Smooth muscle cell (in vitro differentiated cells): ENCODE results near the gene RNF220. TPM values are rescaled to one million over a fixed set of nuclear protein-coding genes. Genes with fewer than 3 reads are reported as not detected.

ENCODE experiments used
- DNase-seq: peaks from one replicate; lab custom pipeline; 2025; ENCODE audit not compliant: unreplicated experiment; lab: John Stamatoyannopoulos, UW
- H2AFZ ChIP-seq: fragments of 200-600 bp; sonication (generic); 2 replicates; pipeline ENCODE4 v1.6.0; 2016; ENCODE audit warnings: antibody characterized with exemption, low read depth, mild to moderate bottlenecking
- H3F3A ChIP-seq: fragments of 200-600 bp; sonication (generic); 2 replicates; pipeline ENCODE4 v1.6.0; 2017; ENCODE audit warnings: antibody characterized with exemption, low read depth
- H3K27ac ChIP-seq: fragments of 200-600 bp; sonication (generic); 2 replicates; pipeline ENCODE4 v1.5.1; 2016; ENCODE audit warnings: low read depth, mild to moderate bottlenecking
- H3K27me3 ChIP-seq: fragments of 200-600 bp; sonication (generic); 2 replicates; pipeline ENCODE4 v1.6.1; 2016; ENCODE audit warnings: low read depth, mild to moderate bottlenecking
- H3K36me3 ChIP-seq: fragments of 200-600 bp; sonication (generic); 2 replicates; pipeline ENCODE4 v1.5.1; 2016; ENCODE audit warnings: low read depth
- H3K4me1 ChIP-seq: fragments of 200-600 bp; sonication (generic); 2 replicates; pipeline ENCODE4 v1.5.1; 2016; ENCODE audit warnings: low read depth
- H3K4me2 ChIP-seq: fragments of 200-600 bp; sonication (generic); 2 replicates; pipeline ENCODE4 v1.6.0; 2016; ENCODE audit warnings: mild to moderate bottlenecking
- H3K4me3 ChIP-seq: fragments of 200-600 bp; sonication (generic); 2 replicates; pipeline ENCODE4 v1.5.1; 2016; ENCODE audit warnings: mild to moderate bottlenecking
- H3K79me2 ChIP-seq: fragments of 200-600 bp; sonication (generic); 2 replicates; pipeline ENCODE4 v1.6.0; 2016; ENCODE audit warnings: low read depth, mild to moderate bottlenecking
- H3K9ac ChIP-seq: fragments of 200-600 bp; sonication (generic); 2 replicates; pipeline ENCODE4 v1.6.0; 2016; ENCODE audit warnings: low read depth
- H3K9me3 ChIP-seq: fragments of 200-600 bp; sonication (generic); replicated peaks from 2 replicates; pipeline ENCODE4 v1.5.1; 2016; ENCODE audit warnings: low read depth
- H4K20me1 ChIP-seq: fragments of 200-600 bp; sonication (generic); 2 replicates; pipeline ENCODE4 v1.6.0; 2016; ENCODE audit warnings: low read depth
- WGBS: methylation state at CpG from one replicate; pipeline ENCODE4 v1.1.7; 2016; ENCODE audit warnings: low lambda C conversion rate; 5-methylcytosine and 5-hydroxymethylcytosine counted together
- polyA plus RNA-seq: library from polyadenylated mRNA; unstranded; fragments of >200 nt; fragmentation: Nextera tagmentation; extraction: Ambion mirVana; gene quantifications from 2 replicates; pipeline ENCODE4 v1.2.1, GENCODE V29; 2016
- total RNA-seq: library from RNA; depleted of rRNA; stranded (reverse); fragments of >200 nt; gene quantifications from 2 replicates; pipeline ENCODE4 v1.2.3, GENCODE V29; 2014
- TF ChIP-seq, protein P1 (sequence below): fragments of 200-600 bp; sonication (generic); IDR thresholded peaks from 2 replicates; pipeline ENCODE4 v1.5.1; 2017; ENCODE audit warnings: borderline replicate concordance, mild to moderate bottlenecking, antibody characterized with exemption; ENCODE audit not compliant: insufficient read depth, poor library complexity, severe bottlenecking

RNF220 gene
- total and polyA plus RNA-seq, 2 experiments from 2014 or later = 65.8 to 71.1 TPM

GRCh38 chr1:44568128-44568900, 163.3 kb downstream of the RNF220 start:
- Histone ChIP-seq H3K4me1 (no peaks in the 10 kb centered on the region), H3K4me2 (no peak overlapping the region), H3K36me3 (no peaks in the 10 kb centered on the region), H2AFZ (no peak overlapping the region), H3K27ac (no peak overlapping the region), H3K9ac (no peak overlapping the region), H3K79me2 (no peaks in the 10 kb centered on the region), H3F3A (no peaks in the 10 kb centered on the region), H3K4me3 (no peak overlapping the region), H3K27me3 (peaks cover 69% of the 10 kb centered on the region), H4K20me1 (no peaks in the 10 kb centered on the region), H3K9me3 (no peaks in the 10 kb centered on the region)
- DNase-seq = no peak
- 76% methylated on average over 10 of the region's 10 CpGs for WGBS
- TF ChIP-seq, protein P1, sequence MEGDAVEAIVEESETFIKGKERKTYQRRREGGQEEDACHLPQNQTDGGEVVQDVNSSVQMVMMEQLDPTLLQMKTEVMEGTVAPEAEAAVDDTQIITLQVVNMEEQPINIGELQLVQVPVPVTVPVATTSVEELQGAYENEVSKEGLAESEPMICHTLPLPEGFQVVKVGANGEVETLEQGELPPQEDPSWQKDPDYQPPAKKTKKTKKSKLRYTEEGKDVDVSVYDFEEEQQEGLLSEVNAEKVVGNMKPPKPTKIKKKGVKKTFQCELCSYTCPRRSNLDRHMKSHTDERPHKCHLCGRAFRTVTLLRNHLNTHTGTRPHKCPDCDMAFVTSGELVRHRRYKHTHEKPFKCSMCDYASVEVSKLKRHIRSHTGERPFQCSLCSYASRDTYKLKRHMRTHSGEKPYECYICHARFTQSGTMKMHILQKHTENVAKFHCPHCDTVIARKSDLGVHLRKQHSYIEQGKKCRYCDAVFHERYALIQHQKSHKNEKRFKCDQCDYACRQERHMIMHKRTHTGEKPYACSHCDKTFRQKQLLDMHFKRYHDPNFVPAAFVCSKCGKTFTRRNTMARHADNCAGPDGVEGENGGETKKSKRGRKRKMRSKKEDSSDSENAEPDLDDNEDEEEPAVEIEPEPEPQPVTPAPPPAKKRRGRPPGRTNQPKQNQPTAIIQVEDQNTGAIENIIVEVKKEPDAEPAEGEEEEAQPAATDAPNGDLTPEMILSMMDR = no peak

GRCh38 chr1:44569491-44569890, 164.4 kb downstream of the RNF220 start:
- Histone ChIP-seq H3K36me3 (no peaks in the 10 kb centered on the region), H3K79me2 (no peaks in the 10 kb centered on the region), H3K4me3 (no peak overlapping the region), H3K9me3 (no peaks in the 10 kb centered on the region), H3K27ac (no peak overlapping the region), H3K27me3 (peaks cover 59% of the 10 kb centered on the region), H3K4me2 (no peak overlapping the region), H3K9ac (no peak overlapping the region), H2AFZ (no peak overlapping the region), H4K20me1 (no peaks in the 10 kb centered on the region), H3F3A (no peaks in the 10 kb centered on the region), H3K4me1 (no peaks in the 10 kb centered on the region)
- DNase-seq = no peak
- TF ChIP-seq, protein P1 = no peak
- 83% methylated on average over 4 of the region's 4 CpGs for WGBS

GRCh38 chr1:44571712-44572571, 166.9 kb downstream of the RNF220 start:
- Histone ChIP-seq H3K4me3 (no peak overlapping the region), H3K79me2 (no peaks in the 10 kb centered on the region), H3K4me1 (peaks cover 7% of the 10 kb centered on the region), H3K9me3 (no peaks in the 10 kb centered on the region), H2AFZ (no peak overlapping the region), H3K27ac (no peak overlapping the region), H3K27me3 (peaks cover 44% of the 10 kb centered on the region), H3K9ac (no peak overlapping the region), H3F3A (no peaks in the 10 kb centered on the region), H3K4me2 (no peak overlapping the region), H4K20me1 (no peaks in the 10 kb centered on the region), H3K36me3 (no peaks in the 10 kb centered on the region)
- TF ChIP-seq, protein P1 = peak; percentile 25
- no peak for DNase-seq
- WGBS = 85% methylated on average over 5 of the region's 5 CpGs
